ENCODE results near the gene SPSB1.

Gene SPSB1

DNA sequence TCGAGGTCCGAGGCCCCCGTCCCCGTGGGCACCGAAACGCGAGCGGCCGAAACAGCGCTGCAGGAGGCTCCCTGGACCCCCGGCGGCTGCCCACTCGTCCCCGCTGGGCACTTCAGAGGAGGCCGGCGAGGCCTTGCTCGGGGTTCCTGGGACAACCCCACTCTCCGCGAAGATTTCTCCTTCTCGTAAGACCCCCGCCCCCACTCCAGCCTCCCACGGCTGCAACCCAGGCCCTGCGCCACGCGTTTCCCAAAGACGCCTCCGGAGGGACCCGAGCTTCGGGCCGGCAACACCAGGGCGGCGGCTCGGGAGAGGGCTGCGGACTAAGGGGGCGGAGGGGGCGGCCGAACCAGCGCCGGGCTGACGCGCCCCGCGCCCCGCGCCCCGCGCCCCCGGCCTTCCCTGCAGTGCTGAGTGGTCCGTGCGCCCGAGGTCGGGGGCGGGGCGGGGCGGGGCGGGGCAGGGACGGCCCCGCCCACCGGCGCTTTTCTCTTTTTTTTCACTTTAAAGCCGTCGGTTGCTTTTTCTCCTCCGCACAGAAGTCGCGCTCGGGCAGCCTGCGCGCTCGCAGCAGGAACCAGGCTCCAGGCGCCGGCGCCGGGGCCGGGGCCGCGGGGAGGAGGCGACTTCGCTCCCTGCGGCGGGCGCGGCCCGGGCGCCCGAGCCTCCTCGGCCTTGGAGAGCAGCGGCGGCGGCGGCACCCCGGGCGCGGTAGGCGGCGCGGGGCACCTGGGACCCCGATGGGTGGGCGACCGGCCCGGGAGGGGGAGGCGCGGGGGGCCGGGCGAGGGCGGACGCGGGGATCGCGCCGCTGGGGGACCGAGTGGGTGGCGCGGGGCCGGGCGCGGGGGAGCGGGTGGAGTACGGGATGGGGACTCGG, at the start of gene SPSB1:
Gene SPSB1, plus strand, starts transcription at position 534 of the 880 bp plus-strand sequence. CDS start 62,998 bp downstream, outside the sequence.
- H3K4me3 ChIP-seq (ENCODE audit: low read depth, low read length) = peak within 1 kb of the TSS; percentile 95
- peak; percentile 84 for DNase-seq (ENCODE audit: low read depth, low spot score)
- TF ChIP-seq, protein P1, sequence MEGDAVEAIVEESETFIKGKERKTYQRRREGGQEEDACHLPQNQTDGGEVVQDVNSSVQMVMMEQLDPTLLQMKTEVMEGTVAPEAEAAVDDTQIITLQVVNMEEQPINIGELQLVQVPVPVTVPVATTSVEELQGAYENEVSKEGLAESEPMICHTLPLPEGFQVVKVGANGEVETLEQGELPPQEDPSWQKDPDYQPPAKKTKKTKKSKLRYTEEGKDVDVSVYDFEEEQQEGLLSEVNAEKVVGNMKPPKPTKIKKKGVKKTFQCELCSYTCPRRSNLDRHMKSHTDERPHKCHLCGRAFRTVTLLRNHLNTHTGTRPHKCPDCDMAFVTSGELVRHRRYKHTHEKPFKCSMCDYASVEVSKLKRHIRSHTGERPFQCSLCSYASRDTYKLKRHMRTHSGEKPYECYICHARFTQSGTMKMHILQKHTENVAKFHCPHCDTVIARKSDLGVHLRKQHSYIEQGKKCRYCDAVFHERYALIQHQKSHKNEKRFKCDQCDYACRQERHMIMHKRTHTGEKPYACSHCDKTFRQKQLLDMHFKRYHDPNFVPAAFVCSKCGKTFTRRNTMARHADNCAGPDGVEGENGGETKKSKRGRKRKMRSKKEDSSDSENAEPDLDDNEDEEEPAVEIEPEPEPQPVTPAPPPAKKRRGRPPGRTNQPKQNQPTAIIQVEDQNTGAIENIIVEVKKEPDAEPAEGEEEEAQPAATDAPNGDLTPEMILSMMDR (IDR thresholded peaks at IDR 0.05; ENCODE audit: low read depth, low read length) = peak; percentile 8
- in situ Hi-C loops (cut with HindIII; ENCODE audit: low sequenced_read_pairs) = no loop called here

DNA sequence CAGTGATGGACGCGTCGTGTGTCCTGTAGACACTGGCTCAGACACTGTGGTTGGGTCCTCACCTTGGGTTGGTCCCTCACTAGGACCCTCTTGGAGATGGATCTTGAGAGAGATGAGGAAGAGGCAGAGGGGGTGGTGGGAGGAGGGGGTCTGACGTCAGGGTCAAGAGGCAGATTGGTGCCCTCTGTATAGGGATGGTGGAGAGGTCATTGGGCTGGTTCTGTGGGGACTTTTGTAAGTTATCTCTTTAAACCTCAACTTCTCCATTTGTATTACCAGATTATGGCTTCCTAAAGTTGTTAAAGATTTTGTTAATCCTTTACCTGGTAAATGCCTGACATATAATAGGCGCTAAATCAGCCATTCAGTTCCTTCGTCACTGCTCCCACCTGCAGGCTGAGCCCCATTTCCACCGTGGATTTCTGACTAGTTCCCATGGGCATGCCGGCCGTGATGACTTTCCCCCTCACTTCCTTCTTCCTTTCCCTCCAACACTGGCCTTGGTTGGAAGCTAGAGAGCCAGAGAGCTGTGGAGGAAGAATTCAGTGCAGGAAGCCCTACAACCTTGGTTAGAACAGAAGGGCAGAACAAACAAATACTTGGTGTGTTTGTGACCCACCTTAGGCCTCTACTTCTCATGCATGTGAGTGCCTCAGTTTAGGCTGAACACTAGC, 49.5 kb upstream of the SPSB1 start:
- in situ Hi-C loops (cut with HindIII; ENCODE audit: low sequenced_read_pairs) = no loop called here
- TF ChIP-seq, protein P1 (IDR thresholded peaks at IDR 0.05; ENCODE audit: low read depth, low read length) = no peak
- H3K4me3 ChIP-seq (ENCODE audit: low read depth, low read length) = no peak overlapping the region
- no peak for DNase-seq (ENCODE audit: low read depth, low spot score)

DNA sequence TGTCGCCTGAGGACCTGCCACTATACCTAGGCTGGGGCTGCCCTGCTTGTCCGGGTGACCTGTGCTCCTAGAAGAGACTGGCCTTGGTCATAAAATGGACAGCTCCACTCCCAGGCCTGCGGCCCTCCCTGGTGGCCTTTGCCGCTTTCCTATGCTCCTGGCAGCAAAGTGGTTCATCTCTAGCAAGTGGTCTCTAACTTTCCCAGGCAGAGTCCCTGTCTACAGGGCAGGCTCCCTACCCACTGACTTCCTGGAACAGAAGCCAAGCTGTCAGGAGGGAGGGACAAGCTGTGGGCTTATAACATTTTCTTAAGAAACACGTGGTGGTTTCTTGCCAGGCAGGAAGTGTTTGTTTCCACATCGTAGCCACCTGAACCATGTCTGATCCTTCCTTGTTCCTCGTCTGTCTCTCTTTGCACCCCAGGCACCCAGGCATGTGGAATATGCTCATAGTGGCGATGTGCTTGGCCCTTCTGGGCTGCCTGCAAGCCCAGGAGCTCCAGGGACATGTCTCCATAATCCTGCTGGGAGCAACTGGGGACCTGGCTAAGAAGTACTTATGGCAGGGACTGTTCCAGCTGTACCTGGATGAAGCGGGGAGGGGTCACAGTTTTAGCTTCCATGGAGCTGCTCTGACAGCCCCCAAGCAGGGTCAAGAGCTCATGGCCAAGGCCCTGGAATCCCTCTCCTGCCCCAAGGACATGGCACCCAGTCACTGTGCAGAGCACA, 48.0 kb upstream of the SPSB1 start:
- in situ Hi-C loops (cut with HindIII; ENCODE audit: low sequenced_read_pairs) = no loop called here
- TF ChIP-seq, protein P1 (IDR thresholded peaks at IDR 0.05; ENCODE audit: low read depth, low read length) = no peak
- DNase-seq (ENCODE audit: low read depth, low spot score) = peak; percentile 14
- H3K4me3 ChIP-seq (ENCODE audit: low read depth, low read length) = no peak overlapping the region

DNA sequence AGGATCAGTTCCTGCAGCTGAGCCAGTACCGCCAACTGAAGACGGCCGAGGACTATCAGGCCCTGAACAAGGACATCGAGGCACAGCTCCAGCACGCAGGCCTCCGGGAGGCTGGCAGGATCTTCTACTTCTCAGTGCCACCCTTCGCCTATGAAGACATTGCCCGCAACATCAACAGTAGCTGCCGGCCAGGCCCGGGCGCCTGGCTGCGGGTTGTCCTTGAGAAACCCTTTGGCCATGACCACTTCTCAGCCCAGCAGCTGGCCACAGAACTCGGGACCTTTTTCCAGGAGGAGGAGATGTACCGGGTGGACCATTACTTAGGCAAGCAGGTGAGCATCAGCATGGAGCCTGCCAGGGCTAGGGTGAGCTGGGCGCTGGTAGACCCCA, 47.5 kb upstream of the SPSB1 start:
- H3K4me3 ChIP-seq (ENCODE audit: low read depth, low read length) = no peak overlapping the region
- DNase-seq (ENCODE audit: low read depth, low spot score) = no peak
- TF ChIP-seq, protein P1 (IDR thresholded peaks at IDR 0.05; ENCODE audit: low read depth, low read length) = no peak
- in situ Hi-C loops (cut with HindIII; ENCODE audit: low sequenced_read_pairs) = no loop called here

DNA sequence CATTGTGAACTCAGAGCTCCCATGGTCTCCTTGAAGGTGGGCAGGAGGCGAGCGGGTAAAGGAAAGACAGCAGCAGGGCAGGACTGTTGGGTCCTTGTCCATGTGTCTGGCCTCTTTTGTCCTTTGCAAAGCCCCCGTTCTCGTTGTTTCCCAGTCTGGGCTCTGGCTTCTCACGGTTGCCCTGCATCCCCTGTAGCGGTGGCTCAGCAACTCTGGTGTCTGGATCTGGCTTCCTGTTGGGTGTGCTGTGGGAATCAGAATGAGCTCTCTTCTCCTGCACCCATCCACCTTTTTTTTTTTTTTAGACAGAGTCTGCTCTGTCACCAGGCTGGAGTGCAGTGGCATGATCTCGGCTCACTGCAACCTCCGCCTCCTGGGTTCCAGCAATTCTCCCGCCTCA, 47.0 kb upstream of the SPSB1 start:
- in situ Hi-C loops (cut with HindIII; ENCODE audit: low sequenced_read_pairs) = no loop called here
- no peak for DNase-seq (ENCODE audit: low read depth, low spot score)
- no peak overlapping the region for H3K4me3 ChIP-seq (ENCODE audit: low read depth, low read length)
- TF ChIP-seq, protein P1 (IDR thresholded peaks at IDR 0.05; ENCODE audit: low read depth, low read length) = no peak

DNA sequence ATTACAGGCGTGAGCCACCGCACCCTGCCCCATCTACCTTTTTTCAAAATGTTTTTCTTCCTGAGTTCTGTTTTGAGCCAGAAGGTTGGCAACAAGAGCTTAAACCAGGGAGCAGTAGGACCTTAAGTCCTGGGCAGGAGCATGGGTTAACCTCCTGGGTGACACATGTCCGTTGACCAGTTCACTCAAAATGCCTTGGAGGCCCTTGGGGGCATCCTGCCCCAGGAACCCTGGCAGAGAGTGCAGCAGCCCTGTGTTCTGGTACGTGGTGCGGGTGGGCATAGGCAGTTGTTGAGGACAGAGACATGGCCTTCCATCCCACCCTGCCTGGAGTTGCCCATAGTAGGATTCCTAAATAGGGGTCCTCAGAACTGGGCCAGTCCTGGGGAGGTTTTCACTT, 46.5 kb upstream of the SPSB1 start:
- in situ Hi-C loops (cut with HindIII; ENCODE audit: low sequenced_read_pairs) = no loop called here
- TF ChIP-seq, protein P1 (IDR thresholded peaks at IDR 0.05; ENCODE audit: low read depth, low read length) = no peak
- no peak overlapping the region for H3K4me3 ChIP-seq (ENCODE audit: low read depth, low read length)
- DNase-seq (ENCODE audit: low read depth, low spot score) = no peak
